Neural cell (in vitro differentiated cells): ENCODE measurements around the gene ELMO1. TPM values are rescaled to one million over a fixed set of nuclear protein-coding genes. Genes with fewer than 3 reads are reported as not detected.

ENCODE experiments used
- H2AFZ ChIP-seq: fragments of 200-600, 300-800 bp; sonication (generic), shearing (Covaris generic); 2 replicates; pipeline ENCODE4 v1.6.0; 2014; ENCODE audit warnings: low read depth, mild to moderate bottlenecking, antibody characterized with exemption, low read length, moderate library complexity
- H3F3A ChIP-seq: fragments of 200-600 bp; shearing (Covaris generic); 2 replicates; pipeline ENCODE4 v1.6.1; 2016; ENCODE audit warnings: mild to moderate bottlenecking, moderate library complexity, mixed read lengths, antibody characterized with exemption, low read length; ENCODE audit not compliant: insufficient read depth, poor library complexity, severe bottlenecking
- H3K27ac ChIP-seq: fragments of 200-600, 300-800 bp; sonication (generic), shearing (Covaris generic); 2 replicates; pipeline ENCODE4 v1.5.1; 2014; ENCODE audit warnings: mild to moderate bottlenecking, low read length, moderate library complexity
- H3K27me3 ChIP-seq: fragments of 300-800, 200-600 bp; sonication (generic), shearing (Covaris generic); 2 replicates; pipeline ENCODE4 v1.6.0; 2014; ENCODE audit warnings: mild to moderate bottlenecking, low read depth, low read length, moderate library complexity; ENCODE audit not compliant: insufficient read depth
- H3K36me3 ChIP-seq: fragments of 300-800, 200-600 bp; sonication (generic), shearing (Covaris generic); 2 replicates; pipeline ENCODE4 v1.5.1; 2014; ENCODE audit warnings: mild to moderate bottlenecking, antibody characterized with exemption, low read length, moderate library complexity; ENCODE audit not compliant: insufficient read depth
- H3K4me2 ChIP-seq: fragments of 300-800, 200-600 bp; sonication (generic), shearing (Covaris generic); 2 replicates; pipeline ENCODE4 v1.6.0; 2014; ENCODE audit warnings: mild to moderate bottlenecking, low read length
- H3K4me3 ChIP-seq: fragments of 300-800, 200-600 bp; sonication (generic), shearing (Covaris generic); 2 replicates; pipeline ENCODE4 v1.5.1; 2014; ENCODE audit warnings: mild to moderate bottlenecking, low read length, moderate library complexity
- H3K79me2 ChIP-seq: fragments of 200-600 bp; shearing (Covaris generic); replicated peaks from 2 replicates; pipeline ENCODE4 v1.6.0; 2014; ENCODE audit warnings: mild to moderate bottlenecking, low read length, moderate library complexity; ENCODE audit not compliant: insufficient read depth
- H3K9ac ChIP-seq: fragments of 300-800, 200-600 bp; sonication (generic), shearing (Covaris generic); 2 replicates; pipeline ENCODE4 v1.6.1; 2016; ENCODE audit warnings: mild to moderate bottlenecking, low read length, mixed read lengths
- H3K9me2 ChIP-seq: fragments of 200-600 bp; shearing (Covaris generic); 2 replicates; pipeline ENCODE4 v1.6.1; 2016; ENCODE audit warnings: mild to moderate bottlenecking, low read length, mixed read lengths; ENCODE audit not compliant: insufficient read depth
- H3K9me3 ChIP-seq: fragments of 200-600, 300-800 bp; sonication (generic), shearing (Covaris generic); 2 replicates; pipeline ENCODE4 v1.6.1; 2016; ENCODE audit warnings: mild to moderate bottlenecking, mixed run types, low read length, moderate library complexity, mixed read lengths
- H4K20me1 ChIP-seq: fragments of 200-600 bp; shearing (Covaris generic); 2 replicates; pipeline ENCODE4 v1.6.1; 2016; ENCODE audit warnings: mild to moderate bottlenecking, mixed run types; ENCODE audit not compliant: insufficient read depth
- CTCF ChIP-seq: fragments of 450-650 bp; IDR thresholded peaks from 2 replicates; pipeline ENCODE4 v1.5.1; 2014; ENCODE audit warnings: antibody characterized with exemption, mild to moderate bottlenecking, moderate library complexity; ENCODE audit not compliant: poor library complexity, severe bottlenecking
- EP300 ChIP-seq: fragments of 450-650 bp; conservative IDR thresholded peaks from 2 replicates; pipeline ENCODE4 v1.6.1; 2014; ENCODE audit warnings: antibody characterized with exemption, mild to moderate bottlenecking, moderate library complexity; ENCODE audit not compliant: poor library complexity, severe bottlenecking
- EZH2 ChIP-seq: fragments of 200-600, 300-800 bp; shearing (Covaris generic), sonication (generic); IDR thresholded peaks from 2 replicates; pipeline ENCODE4 v1.6.1; 2014; ENCODE audit warnings: antibody characterized with exemption, low read length, borderline replicate concordance, mild to moderate bottlenecking; ENCODE audit not compliant: insufficient read depth, poor library complexity, severe bottlenecking
- MXI1 ChIP-seq: fragments of 450-650 bp; conservative IDR thresholded peaks from 2 replicates; pipeline ENCODE4 v1.6.1; 2014; ENCODE audit warnings: antibody characterized with exemption, mild to moderate bottlenecking; ENCODE audit not compliant: poor library complexity, severe bottlenecking
- POLR2AphosphoS5 ChIP-seq: IDR thresholded peaks from 2 replicates; pipeline ENCODE4 v1.6.1; 2012
- RAD21 ChIP-seq: fragments of 450-650 bp; conservative IDR thresholded peaks from 2 replicates; pipeline ENCODE4 v1.6.1; 2014; ENCODE audit warnings: antibody characterized with exemption, mild to moderate bottlenecking, moderate library complexity
- REST ChIP-seq: IDR thresholded peaks from 2 replicates; pipeline ENCODE4 v1.6.1; 2012; ENCODE audit warnings: borderline replicate concordance
- SMC3 ChIP-seq: fragments of 450-650 bp; conservative IDR thresholded peaks from 2 replicates; pipeline ENCODE4 v1.6.1; 2014; ENCODE audit warnings: antibody characterized with exemption, mild to moderate bottlenecking, moderate library complexity; ENCODE audit not compliant: poor library complexity
- TAF1 ChIP-seq: IDR thresholded peaks from 2 replicates; pipeline ENCODE4 v1.6.1; 2012; ENCODE audit warnings: low read depth
- polyA plus RNA-seq: library from polyadenylated mRNA; depleted of rRNA; stranded (reverse); fragments of >200 nt; gene quantifications from 2 replicates; pipeline ENCODE4 v1.2.3, GENCODE V29; 2014

The ELMO1 gene
- polyA plus RNA-seq, 1 donor from 2014 or later: 12.2 TPM

- TF ChIP-seq CTCF (no peak), EP300 (no peak), EZH2 (no peak), SMC3 (no peak), RAD21 (no peak), TAF1 (no peak), POLR2AphosphoS5 (no peak), REST (no peak)
- no peaks in the 10 kb centered on the region for H3K36me3 ChIP-seq
- no peaks in the 10 kb centered on the region for H3K79me2 ChIP-seq
- H3F3A ChIP-seq: no peaks in the 10 kb centered on the region
- no peaks in the 10 kb centered on the region for H3K9me2 ChIP-seq
- H3K4me2 ChIP-seq: no peak overlapping the region
- H3K4me3 ChIP-seq: no peak overlapping the region
- H3K27ac ChIP-seq: no peak overlapping the region
- no peak overlapping the region for H2AFZ ChIP-seq
- no peak overlapping the region for H3K9ac ChIP-seq
- H3K27me3 ChIP-seq: no peaks in the 10 kb centered on the region
- H4K20me1 ChIP-seq: no peaks in the 10 kb centered on the region
- H3K9me3 ChIP-seq: no peaks in the 10 kb centered on the region
Observed at GRCh38 chr7:36966636-36967035, 482.0 kb downstream of the ELMO1 start.

GRCh38 chr7:36966039-36966438 is 482.6 kb downstream of the ELMO1 start:
- Histone ChIP-seq H3K4me3 (no peak overlapping the region), H4K20me1 (no peaks in the 10 kb centered on the region), H3K4me2 (no peak overlapping the region), H3K27me3 (no peaks in the 10 kb centered on the region), H3K27ac (no peak overlapping the region), H3K9me2 (no peaks in the 10 kb centered on the region), H3K9me3 (no peaks in the 10 kb centered on the region), H2AFZ (no peak overlapping the region), H3K9ac (no peak overlapping the region), H3F3A (no peaks in the 10 kb centered on the region), H3K36me3 (no peaks in the 10 kb centered on the region), H3K79me2 (no peaks in the 10 kb centered on the region)
- no peak for TF ChIP-seq EP300
- no peak for TF ChIP-seq RAD21
- TF ChIP-seq EZH2: no peak
- TF ChIP-seq TAF1: no peak
- TF ChIP-seq CTCF: no peak
- no peak for TF ChIP-seq SMC3
- no peak for TF ChIP-seq POLR2AphosphoS5
- no peak for TF ChIP-seq MXI1
- no peak for TF ChIP-seq REST
